OCI-LY7 (cell line): ENCODE data around the gene TULP4.

Source experiments
- CTCF ChIP-seq: fragments of 200-600 bp; sonication (generic); conservative IDR thresholded peaks from 2 replicates; pipeline ENCODE4 v1.5.1; 2014; ENCODE audit warnings: mild to moderate bottlenecking, antibody characterized with exemption, low read length, moderate library complexity, mixed read lengths
- EZH2phosphoT487 ChIP-seq: fragments of 200-600 bp; sonication (generic); IDR thresholded peaks from 2 replicates; pipeline ENCODE4 v1.6.1; 2018; ENCODE audit warnings: low read depth, borderline replicate concordance, mild to moderate bottlenecking, mixed run types, antibody characterized with exemption, low read length, moderate library complexity, mixed read lengths

GRCh38 chr6:158270389-158271127 lies 41.7 kb upstream of the TULP4 start:
- TF ChIP-seq CTCF (no peak), EZH2phosphoT487 (no peak)
